GM12878 (cell line): ENCODE measurements around the gene SMIM20. TPM values are rescaled to one million over a fixed set of nuclear protein-coding genes. Genes with fewer than 3 reads are reported as not detected.

Experiments
- ATAC-seq: fragments of 200-7000 bp; cut with Tn5 transposase; 3 replicates; pipeline ENCODE4 v1.9.1; 2020; ENCODE audit warnings: mild to moderate bottlenecking, moderate library complexity
- BruUV-seq: library from RNA; stranded (reverse); fragments of 400-500 nt; replicated peaks from 2 replicates; lab custom pipeline; 2021; lab: Mats Ljungman, UMichigan
- CTCF ChIA-PET: fragments of 300-600 bp; sonication (Branson Sonifier 250); formaldehyde crosslinking; extraction: SDS; loops from one replicate; lab custom pipeline; 2021; ENCODE audit warnings: inconsistent platforms; lab: Yijun Ruan, JAX
- POLR2A ChIA-PET: fragments of 350-600 bp; formaldehyde crosslinking; extraction: SDS; loops from one replicate; lab custom pipeline; 2021; ENCODE audit warnings: inconsistent platforms; lab: Charles Lee
- RAD21 ChIA-PET: fragments of 300-600 bp; sonication (Branson Sonifier 250); formaldehyde crosslinking; loops from one replicate; lab custom pipeline; 2023; ENCODE audit warnings: antibody characterized with exemption; ENCODE audit not compliant: unreplicated experiment; lab: Charles Lee
- SMC1A ChIA-PET: fragments of 300-600 bp; sonication (Branson Sonifier 250); formaldehyde crosslinking; loops from one replicate; lab custom pipeline; 2023; ENCODE audit not compliant: unreplicated experiment, uncharacterized antibody; lab: Charles Lee
- DNase-seq: peaks from one replicate; pipeline ENCODE4 v3.0.0-alpha.2; 2011; ENCODE audit warnings: low read depth, low spot score
- FAIRE-seq: peaks from 3 replicates; lab custom pipeline; 2011; peaks lifted over from hg19 to GRCh38; lab: Jason Lieb, UNC
- H2AFZ ChIP-seq: 2 replicates; pipeline ENCODE4 v1.6.0; 2011; ENCODE audit warnings: low read depth, low read length, control low read depth; ENCODE audit not compliant: control insufficient read depth
- H3K27ac ChIP-seq: 2 replicates; pipeline ENCODE4 v1.5.1; 2011; ENCODE audit warnings: control low read depth; ENCODE audit not compliant: control insufficient read depth, insufficient read depth
- H3K27me3 ChIP-seq, 2 experiments: replicated peaks in 1 of 2; 2 replicates each; pipeline versions ENCODE4 v1.6.0 to v1.6.1; 2011; ENCODE audit warnings: low read length in 1 of 2; ENCODE audit not compliant: control insufficient read depth in 2 of 2, insufficient read depth in 2 of 2
- H3K36me3 ChIP-seq, 2 experiments: 2 replicates each; pipeline ENCODE4 v1.5.1; 2011; ENCODE audit warnings: low read length in 1 of 2; ENCODE audit not compliant: control insufficient read depth in 2 of 2, insufficient read depth in 2 of 2
- H3K4me1 ChIP-seq: 2 replicates; pipeline ENCODE4 v1.6.1; 2011; ENCODE audit warnings: mild to moderate bottlenecking, low read length, moderate library complexity, mixed read lengths; ENCODE audit not compliant: control insufficient read depth, insufficient read depth
- H3K4me2 ChIP-seq: 2 replicates; pipeline ENCODE4 v1.6.0; 2011; ENCODE audit warnings: control low read depth; ENCODE audit not compliant: control insufficient read depth, insufficient read depth
- H3K4me3 ChIP-seq: fragments of 200-600 bp; sonication (generic); 2 replicates; pipeline ENCODE4 v1.5.1; 2016
- H3K79me2 ChIP-seq: 2 replicates; pipeline ENCODE4 v1.6.0; 2011; ENCODE audit warnings: low read length; ENCODE audit not compliant: control insufficient read depth, insufficient read depth
- H3K9ac ChIP-seq: 2 replicates; pipeline ENCODE4 v1.8.0; 2011; ENCODE audit warnings: low read length, control low read depth, mixed read lengths; ENCODE audit not compliant: control insufficient read depth, insufficient read depth
- H3K9me3 ChIP-seq: replicated peaks from 3 replicates; pipeline ENCODE4 v1.5.1; 2011; ENCODE audit warnings: mild to moderate bottlenecking, low read length; ENCODE audit not compliant: control insufficient read depth, insufficient read depth
- H4K20me1 ChIP-seq: 2 replicates; pipeline ENCODE4 v1.6.0; 2011; ENCODE audit not compliant: control insufficient read depth, insufficient read depth
- BCL11A ChIP-seq: IDR thresholded peaks from 2 replicates; pipeline ENCODE4 v1.6.1; 2011; ENCODE audit warnings: low read depth, low read length
- CHD4 ChIP-seq: fragments of 200-600 bp; sonication (generic); IDR thresholded peaks from 2 replicates; pipeline ENCODE4 v1.6.1; 2016; ENCODE audit warnings: mild to moderate bottlenecking
- ESRRA ChIP-seq: IDR thresholded peaks from 2 replicates; pipeline ENCODE4 v1.6.1; 2012; ENCODE audit warnings: mild to moderate bottlenecking, low read length, improper control_type of control experiment
- GABPA ChIP-seq: IDR thresholded peaks from 2 replicates; pipeline ENCODE4 v1.6.1; 2014; ENCODE audit warnings: antibody characterized with exemption, low read depth, mild to moderate bottlenecking, inconsistent platforms
- IKZF2 ChIP-seq, 2 experiments: fragments of 450-650 bp; IDR thresholded peaks; 2 replicates each; pipeline ENCODE4 v1.6.1; 2017; ENCODE audit warnings: mild to moderate bottlenecking in 2 of 2, moderate library complexity in 2 of 2
- MXI1 ChIP-seq: fragments of 150-350 bp; IDR thresholded peaks from 2 replicates; pipeline ENCODE4 v1.6.1; 2011; ENCODE audit warnings: low read depth, mild to moderate bottlenecking, inconsistent platforms, low read length, improper control_type of control experiment
- NR2C1 ChIP-seq: fragments of 450-650 bp; IDR thresholded peaks from 2 replicates; pipeline ENCODE4 v1.6.1; 2017; ENCODE audit warnings: antibody characterized with exemption, mild to moderate bottlenecking, moderate library complexity
- POLR2AphosphoS5 ChIP-seq: IDR thresholded peaks from 2 replicates; pipeline ENCODE4 v1.6.1; 2011; ENCODE audit warnings: mild to moderate bottlenecking, low read length, inconsistent platforms
- RAD51 ChIP-seq: fragments of 450-650 bp; IDR thresholded peaks from 2 replicates; pipeline ENCODE4 v1.6.1; 2016; ENCODE audit warnings: moderate library complexity, mild to moderate bottlenecking, inconsistent platforms
- RUNX3 ChIP-seq: IDR thresholded peaks from 2 replicates; pipeline ENCODE4 v1.6.1; 2012; ENCODE audit warnings: low read length, inconsistent platforms
- WRNIP1 ChIP-seq: IDR thresholded peaks from 2 replicates; pipeline ENCODE4 v1.6.1; 2011; ENCODE audit warnings: low read depth, low read length, improper control_type of control experiment, borderline replicate concordance
- ZNF207 ChIP-seq: fragments of 450-650 bp; IDR thresholded peaks from 2 replicates; pipeline ENCODE4 v1.6.1; 2014; ENCODE audit warnings: antibody characterized with exemption, mild to moderate bottlenecking, borderline replicate concordance
- WGBS: methylation state at CpG from one replicate; pipeline ENCODE4 v1.1.6; 2016; ENCODE audit warnings: low lambda C conversion rate; ENCODE audit not compliant: insufficient replicate concordance, insufficient coverage; ENCODE audit errors: missing lambda C conversion rate; 5-methylcytosine and 5-hydroxymethylcytosine counted together
- in situ Hi-C: fragments of 300-500 bp; cut with MboI; formaldehyde crosslinking; loops from 9 replicates; pipeline ENCODE4 v1.14.3; 2018; ENCODE audit warnings: mixed read lengths
- intact Hi-C: fragments of 100-400 bp; cut with micrococcal nuclease; formaldehyde crosslinking; loops from one replicate; pipeline ENCODE4 v1.14.2; 2022; ENCODE audit not compliant: unreplicated experiment
- polyA plus RNA-seq, 11 experiments: library from polyadenylated mRNA; depleted of rRNA in 4 of 11; unstranded in 6 of 11; stranded (reverse) in 5 of 11; fragments of >200 nt; fragmentation: Nextera tagmentation in 4 of 11; fragmentation: Illumina TruSeq in 1 of 11; extraction: Ambion mirVana in 4 of 11; extraction: Trizol in 1 of 11; gene quantifications; 1 replicate in 1 of 11; 2 replicates in 10 of 11; pipeline versions ENCODE4 v1.2.1 to v1.2.3, GENCODE V29; 2011 to 2016; ENCODE audit warnings: inconsistent platforms in 2 of 11, missing spikeins in 2 of 11, low read depth in 1 of 11
- total RNA-seq, 4 experiments: library from RNA; depleted of rRNA in 3 of 4; stranded (reverse); fragments of >200 nt in 3 of 4; fragmentation: Illumina TruSeq in 1 of 4; extraction: Trizol in 1 of 4; gene quantifications; 2 replicates each; pipeline versions ENCODE4 v1.2.1 to v1.2.3, GENCODE V29; 2013 to 2021
- TF ChIP-seq, protein P1 (sequence below): IDR thresholded peaks from 2 replicates; pipeline ENCODE4 v1.6.1; 2011; ENCODE audit warnings: borderline replicate concordance, low read depth, mild to moderate bottlenecking, moderate library complexity, mixed read lengths, low read length; ENCODE audit not compliant: insufficient read depth; ENCODE audit errors: extremely low read length
- TF ChIP-seq, protein P2 (sequence below): fragments of 450-650 bp; IDR thresholded peaks from 2 replicates; pipeline ENCODE4 v1.6.1; 2014; ENCODE audit warnings: mild to moderate bottlenecking

Gene SMIM20
- total and polyA plus RNA-seq, 10 of the 15 experiments (the other 5 are each of a cell fraction or from before 2014, with no cell fraction given), result 17.3 to 38.0 (median 28.8) TPM

DNA sequence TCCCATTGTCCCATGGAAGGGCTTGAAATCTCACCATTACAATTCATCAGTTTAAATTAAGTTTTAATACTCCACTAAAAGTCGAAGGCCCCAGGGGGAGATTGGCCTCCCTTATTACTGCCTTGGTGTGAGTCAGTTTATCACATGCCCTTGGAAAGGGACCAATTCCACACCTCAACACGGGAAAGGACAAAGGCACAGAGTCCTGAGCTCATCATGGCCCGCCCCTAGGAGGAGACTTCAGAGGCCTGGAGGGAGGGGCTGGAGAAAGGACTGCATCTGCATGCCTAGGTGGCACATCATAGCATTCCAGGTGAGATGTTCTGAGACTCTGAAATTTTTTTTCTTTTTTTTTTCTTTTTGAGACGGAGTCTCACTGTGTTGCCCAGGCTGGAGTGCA is 48.4 kb upstream of the SMIM20 start:
- H3K9ac ChIP-seq, result no peak overlapping the region
- ChIA-PET SMC1A (interaction anchor here (0.7 to 3.8 kb wide), 5 partner anchors 10 to 47 kb away, joined by 3 to 22 read pairs (median 3); partner anchors contain the start of gene SMIM20), CTCF (interaction anchor here (0.6 to 1.6 kb wide), 5 partner anchors 10 to 46 kb away, joined by 3 to 4 read pairs (median 3); no protein-coding TSS in a partner anchor), POLR2A (interaction anchor here (1.8 to 2.3 kb wide), 2 partner anchors 8 to 10 kb away, joined by 4 to 8 read pairs; no protein-coding TSS in a partner anchor), RAD21 (interaction anchor here (1.0 to 2.9 kb wide), 3 partner anchors 13 to 114 kb away, joined by 3 to 10 read pairs (median 3); no protein-coding TSS in a partner anchor)
- FAIRE-seq (no peak), ATAC-seq (no peak), DNase-seq (no peak)
- H3K79me2 ChIP-seq, result 0 out of 2 replicates have a peak, but pooled peaks cover 2% of the 10 kb centered on the region
- H3K27me3 ChIP-seq, result peaks cover 1 to 6% of the 10 kb centered on the region in 2 experiments; a peak in 3 of 4 replicates
- peaks cover 11% of the 10 kb centered on the region; the same call in 2 of the 3 replicates for H3K9me3 ChIP-seq
- no peaks in the 10 kb centered on the region for H3K36me3 ChIP-seq
- H3K4me1 ChIP-seq, result peaks cover 29% of the 10 kb centered on the region
- H3K4me2 ChIP-seq, result no peak overlapping the region
- H4K20me1 ChIP-seq, result no peaks in the 10 kb centered on the region
- in situ Hi-C loops (no loop called here), intact Hi-C loops (no loop called here)
- 36% methylated on average over 4 of the region's 4 CpGs for WGBS
- no peak overlapping the region for H3K4me3 ChIP-seq
- no peak for TF ChIP-seq GABPA
- no peak for TF ChIP-seq NR2C1
- TF ChIP-seq ESRRA, result no peak
- TF ChIP-seq, protein P1, sequence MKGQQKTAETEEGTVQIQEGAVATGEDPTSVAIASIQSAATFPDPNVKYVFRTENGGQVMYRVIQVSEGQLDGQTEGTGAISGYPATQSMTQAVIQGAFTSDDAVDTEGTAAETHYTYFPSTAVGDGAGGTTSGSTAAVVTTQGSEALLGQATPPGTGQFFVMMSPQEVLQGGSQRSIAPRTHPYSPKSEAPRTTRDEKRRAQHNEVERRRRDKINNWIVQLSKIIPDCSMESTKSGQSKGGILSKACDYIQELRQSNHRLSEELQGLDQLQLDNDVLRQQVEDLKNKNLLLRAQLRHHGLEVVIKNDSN, result no peak
- TF ChIP-seq BCL11A, result no peak
- TF ChIP-seq, protein P2, sequence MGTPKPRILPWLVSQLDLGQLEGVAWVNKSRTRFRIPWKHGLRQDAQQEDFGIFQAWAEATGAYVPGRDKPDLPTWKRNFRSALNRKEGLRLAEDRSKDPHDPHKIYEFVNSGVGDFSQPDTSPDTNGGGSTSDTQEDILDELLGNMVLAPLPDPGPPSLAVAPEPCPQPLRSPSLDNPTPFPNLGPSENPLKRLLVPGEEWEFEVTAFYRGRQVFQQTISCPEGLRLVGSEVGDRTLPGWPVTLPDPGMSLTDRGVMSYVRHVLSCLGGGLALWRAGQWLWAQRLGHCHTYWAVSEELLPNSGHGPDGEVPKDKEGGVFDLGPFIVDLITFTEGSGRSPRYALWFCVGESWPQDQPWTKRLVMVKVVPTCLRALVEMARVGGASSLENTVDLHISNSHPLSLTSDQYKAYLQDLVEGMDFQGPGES, result no peak
- no peak for TF ChIP-seq ZNF207
- TF ChIP-seq IKZF2 (IDR thresholded peaks at IDR 0.05), result no peak
- TF ChIP-seq POLR2AphosphoS5, result no peak
- no peak for TF ChIP-seq WRNIP1
- TF ChIP-seq RAD51, result no peak
- no peak for TF ChIP-seq CHD4
- no peak for TF ChIP-seq RUNX3
- no peak for TF ChIP-seq MXI1
- H2AFZ ChIP-seq, result no peak overlapping the region
- BruUV-seq, result no TSS peak
- no peak overlapping the region for H3K27ac ChIP-seq
